Uterus (tissue), 2 donors: ENCODE measurements around the gene EXD1.

ENCODE experiments used
- CTCF ChIP-seq, 4 experiments: fragments of 200-600 bp in 2 of 4; fragments of 450-650 bp in 2 of 4; sonication (generic) in 2 of 4; IDR thresholded peaks; one replicate each; pipeline ENCODE4 v1.5.1; 2016 to 2019; ENCODE audit warnings: antibody characterized with exemption in 4 of 4, mild to moderate bottlenecking in 2 of 4, moderate library complexity in 1 of 4
- POLR2A ChIP-seq, 2 donors: fragments of 450-650 bp; IDR thresholded peaks; one replicate each; pipeline ENCODE4 v1.6.1; 2016; ENCODE audit warnings: antibody characterized with exemption in 2 of 2, mild to moderate bottlenecking in 1 of 2, moderate library complexity in 1 of 2

- TF ChIP-seq CTCF (IDR thresholded peaks at IDR 0.05) = no peak
- no peak for TF ChIP-seq POLR2A (IDR thresholded peaks at IDR 0.05)
Measured at GRCh38 chr15:41215708-41216107, 14.8 kb downstream of the EXD1 start.
